ENCODE results near the gene LDLRAD4. TPM values are rescaled to one million over a fixed set of nuclear protein-coding genes. Genes with fewer than 3 reads are reported as not detected.

LDLRAD4 gene
- total RNA-seq, 2 donors from 2014 or later = 112 to 120 TPM

DNA sequence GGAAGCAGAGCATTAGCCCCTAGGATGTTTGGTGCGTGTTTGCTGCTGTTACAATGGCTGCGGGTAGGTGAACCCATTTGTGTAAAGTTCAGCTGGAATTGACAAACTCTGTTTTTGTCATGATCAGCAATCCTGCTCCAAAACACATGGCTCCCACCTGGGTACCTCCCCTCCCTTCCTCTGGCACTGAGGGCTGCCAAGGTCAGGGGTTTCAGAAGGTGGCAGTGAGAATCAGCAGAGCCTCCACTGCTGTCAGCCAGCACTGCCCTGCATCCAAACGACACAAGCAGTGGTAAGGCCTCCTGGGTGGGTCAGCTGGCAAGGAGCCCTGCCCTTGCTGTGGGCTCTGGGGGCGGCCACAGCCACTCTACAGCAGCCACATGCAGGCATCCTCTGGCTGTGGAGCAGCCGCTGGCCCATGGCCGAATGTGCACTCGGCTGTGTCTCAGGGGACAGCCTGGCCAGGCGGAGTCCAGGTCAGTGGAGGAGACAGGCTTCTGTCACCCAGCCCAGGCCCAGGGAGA is 32.8 kb upstream of the LDLRAD4 start:
- peaks cover 26% of the 10 kb centered on the region for H3K27me3 Mint-ChIP-seq
- peaks cover 3% of the 10 kb centered on the region for H3K36me3 Mint-ChIP-seq (ENCODE audit: low read depth)
- no peak overlapping the region for H3K27ac Mint-ChIP-seq
- no peak for DNase-seq
- H3K4me3 Mint-ChIP-seq = no peak overlapping the region
- ATAC-seq = no peak
- H3K9me3 ChIP-seq (ENCODE audit: control insufficient read depth, low read length, poor library complexity, severe bottlenecking) = no peaks in the 10 kb centered on the region
- peaks cover 6% of the 10 kb centered on the region for H3K4me1 Mint-ChIP-seq

DNA sequence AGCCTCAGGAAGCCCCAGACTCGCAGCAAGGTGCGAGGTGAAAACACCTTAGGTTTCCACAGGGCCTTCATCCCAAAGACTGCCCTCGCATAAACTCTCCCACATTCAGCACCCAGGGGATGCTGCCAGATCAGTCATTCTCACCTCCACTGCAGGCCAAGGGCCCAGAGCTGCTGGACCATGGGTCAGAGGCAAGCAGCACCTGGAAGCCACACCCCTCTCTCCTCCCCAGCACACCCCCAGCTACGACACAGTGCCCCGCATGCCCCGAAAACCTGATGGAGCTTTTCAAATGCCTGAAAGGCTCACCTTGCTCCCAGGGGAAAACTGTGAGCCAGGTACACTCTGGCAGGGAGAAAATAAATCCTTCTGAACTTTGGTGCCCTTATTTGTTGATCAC is 31.9 kb upstream of the LDLRAD4 start:
- Mint-ChIP-seq H3K4me3 (no peak overlapping the region), H3K36me3 (ENCODE audit: low read depth) (peaks cover 3% of the 10 kb centered on the region), H3K4me1 (peaks cover 5% of the 10 kb centered on the region), H3K27ac (no peak overlapping the region), H3K27me3 (peaks cover 16% of the 10 kb centered on the region)
- ATAC-seq = no peak
- DNase-seq = no peak
- no peaks in the 10 kb centered on the region for H3K9me3 ChIP-seq (ENCODE audit: control insufficient read depth, low read length, poor library complexity, severe bottlenecking)

DNA sequence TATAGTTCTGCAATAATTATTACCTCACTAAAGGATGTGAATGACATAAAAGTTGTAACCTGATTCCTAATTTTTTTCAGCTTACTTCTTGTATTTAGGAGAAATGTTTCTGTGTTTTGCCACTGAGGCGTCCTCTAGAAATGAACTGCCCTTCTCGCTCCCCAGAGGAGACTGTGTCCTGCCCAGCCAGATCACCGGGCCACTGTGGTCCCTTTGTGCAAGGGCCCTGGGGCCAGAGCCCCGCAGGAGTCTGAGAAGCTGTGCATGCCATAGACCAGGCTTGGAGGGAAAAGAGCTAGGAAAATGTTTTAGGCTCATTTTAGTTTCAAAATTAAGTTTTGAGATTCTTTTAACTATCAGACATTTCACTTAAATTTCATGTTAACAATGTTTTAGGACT is 31.1 kb upstream of the LDLRAD4 start:
- H3K9me3 ChIP-seq (ENCODE audit: control insufficient read depth, low read length, poor library complexity, severe bottlenecking) = no peaks in the 10 kb centered on the region
- ATAC-seq (no peak), DNase-seq (no peak)
- no peak overlapping the region for H3K27ac Mint-ChIP-seq
- H3K36me3 Mint-ChIP-seq (ENCODE audit: low read depth) = peaks cover 3% of the 10 kb centered on the region
- H3K4me3 Mint-ChIP-seq = no peak overlapping the region
- peaks cover 4% of the 10 kb centered on the region for H3K4me1 Mint-ChIP-seq
- peaks cover 11% of the 10 kb centered on the region for H3K27me3 Mint-ChIP-seq

DNA sequence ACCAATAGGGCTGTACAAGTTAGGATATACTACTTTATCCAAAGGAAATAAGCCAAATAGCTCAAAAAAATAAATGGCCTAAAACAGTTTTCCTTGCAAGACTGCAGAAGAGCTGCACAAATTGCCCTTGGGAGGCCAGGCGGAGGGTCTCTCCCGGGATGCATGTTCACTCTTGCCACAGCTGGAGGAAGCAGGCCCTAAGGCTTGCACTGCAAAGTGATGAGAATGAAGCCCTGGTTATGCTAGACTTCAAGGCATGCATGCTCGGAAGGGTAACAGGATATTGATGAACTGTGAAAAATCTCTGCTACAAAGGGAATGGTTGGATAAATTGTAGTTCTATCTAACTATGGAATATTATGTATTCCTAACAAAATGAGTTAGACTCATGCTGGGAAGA is 27.5 kb upstream of the LDLRAD4 start:
- Mint-ChIP-seq H3K27ac (no peak overlapping the region), H3K36me3 (ENCODE audit: low read depth) (no peaks in the 10 kb centered on the region), H3K4me3 (no peak overlapping the region), H3K27me3 (peaks cover 19% of the 10 kb centered on the region), H3K4me1 (peaks cover 6% of the 10 kb centered on the region)
- no peak for DNase-seq
- no peak for ATAC-seq
- no peaks in the 10 kb centered on the region for H3K9me3 ChIP-seq (ENCODE audit: control insufficient read depth, low read length, poor library complexity, severe bottlenecking)

DNA sequence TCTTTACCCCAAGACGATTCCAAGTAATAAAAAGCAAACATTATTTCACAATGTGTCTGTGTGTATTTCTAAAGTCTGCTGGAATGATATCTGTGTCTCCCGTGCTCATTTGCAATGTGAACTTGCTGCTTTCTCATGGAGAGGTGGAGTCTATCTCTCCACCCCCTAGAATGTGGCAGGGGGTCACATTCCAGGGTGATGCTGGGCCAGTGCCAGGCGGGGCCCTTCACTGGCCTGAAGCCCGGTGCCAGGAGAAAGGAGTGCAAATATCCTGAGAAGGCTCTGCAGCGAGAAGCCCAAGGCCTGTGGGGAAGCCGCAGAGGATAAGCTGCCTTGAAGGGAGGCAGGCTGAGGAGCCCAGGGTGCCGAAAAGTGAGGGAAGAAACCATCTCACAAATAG is 26.8 kb upstream of the LDLRAD4 start:
- no peaks in the 10 kb centered on the region for H3K36me3 Mint-ChIP-seq (ENCODE audit: low read depth)

DNA sequence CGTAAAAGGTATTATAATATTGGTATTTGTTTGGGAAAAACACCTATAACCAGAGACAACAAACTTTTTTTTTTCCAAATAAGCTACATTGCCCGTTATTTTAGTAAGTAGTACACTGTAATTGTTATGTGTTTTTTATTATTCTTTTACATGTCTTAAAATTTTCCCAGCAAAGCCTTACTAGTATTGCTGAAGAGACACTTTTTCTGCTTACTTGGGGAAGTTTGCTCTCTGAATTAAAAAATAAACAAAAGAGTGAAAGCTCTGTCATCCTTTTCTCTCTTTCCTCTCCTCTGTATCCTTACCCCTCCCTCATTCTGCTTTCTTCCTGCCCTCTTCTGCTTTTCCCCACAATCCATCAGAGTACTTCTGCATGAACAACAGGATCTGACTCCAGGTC is 25.6 kb upstream of the LDLRAD4 start:
- no peak for DNase-seq
- Mint-ChIP-seq H3K27ac (no peak overlapping the region), H3K27me3 (peaks cover 14% of the 10 kb centered on the region), H3K4me1 (peaks cover 3% of the 10 kb centered on the region), H3K36me3 (ENCODE audit: low read depth) (no peaks in the 10 kb centered on the region), H3K4me3 (no peak overlapping the region)
- H3K9me3 ChIP-seq (ENCODE audit: control insufficient read depth, low read length, poor library complexity, severe bottlenecking) = no peaks in the 10 kb centered on the region
- no peak for ATAC-seq

More for the DNA sequence above, 26.8 kb upstream of the LDLRAD4 start:
- H3K4me3 Mint-ChIP-seq = no peak overlapping the region
- no peaks in the 10 kb centered on the region for H3K9me3 ChIP-seq (ENCODE audit: control insufficient read depth, low read length, poor library complexity, severe bottlenecking)
- no peak for ATAC-seq
- DNase-seq = no peak
- peaks cover 19% of the 10 kb centered on the region for H3K27me3 Mint-ChIP-seq
- H3K4me1 Mint-ChIP-seq = peaks cover 6% of the 10 kb centered on the region
- H3K27ac Mint-ChIP-seq = no peak overlapping the region

DNA sequence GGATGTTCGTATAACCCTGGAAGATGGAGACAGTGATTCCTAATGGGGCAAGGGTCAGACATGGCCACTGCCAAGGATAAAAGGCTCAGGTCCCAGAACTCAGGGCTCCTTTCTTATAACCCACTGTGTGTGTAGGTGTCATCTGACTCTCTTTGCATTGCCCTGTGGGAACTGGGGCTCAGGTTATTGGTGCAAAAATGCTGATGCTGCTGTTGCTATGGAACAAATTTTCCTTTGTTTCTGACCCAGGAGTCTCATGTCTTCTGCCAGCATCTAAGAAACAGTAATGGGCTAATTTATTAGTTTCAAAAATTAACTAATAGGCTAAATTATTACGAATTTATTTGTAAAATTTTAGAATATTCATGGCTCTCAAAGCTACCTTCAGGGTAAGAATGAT is 24.3 kb upstream of the LDLRAD4 start:
- no peak overlapping the region for H3K4me3 Mint-ChIP-seq
- no peaks in the 10 kb centered on the region for H3K9me3 ChIP-seq (ENCODE audit: control insufficient read depth, low read length, poor library complexity, severe bottlenecking)
- H3K27ac Mint-ChIP-seq = no peak overlapping the region
- ATAC-seq = no peak
- no peaks in the 10 kb centered on the region for H3K36me3 Mint-ChIP-seq (ENCODE audit: low read depth)
- peaks cover 12% of the 10 kb centered on the region for H3K27me3 Mint-ChIP-seq
- no peak for DNase-seq
- peaks cover 2% of the 10 kb centered on the region for H3K4me1 Mint-ChIP-seq

DNA sequence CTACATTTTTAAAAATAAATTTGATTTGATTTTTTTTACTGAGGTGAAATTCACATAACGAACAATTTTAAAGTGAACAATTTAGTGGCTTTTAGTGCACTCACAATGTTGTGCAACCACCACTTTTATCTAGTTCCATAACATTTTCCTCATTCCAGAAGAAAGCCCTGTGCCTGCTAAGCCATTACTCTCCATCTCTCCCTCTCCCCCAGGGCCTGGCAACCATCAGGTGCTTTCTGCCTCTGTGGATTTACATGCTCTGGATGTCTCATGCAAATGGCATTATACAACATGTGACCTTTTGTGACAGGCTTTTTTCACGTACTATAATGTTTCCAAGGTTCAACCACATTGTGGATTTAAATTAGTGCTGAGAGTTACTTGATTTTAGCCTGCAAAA is 19.9 kb upstream of the LDLRAD4 start:
- H3K4me3 Mint-ChIP-seq = no peak overlapping the region
- H3K27ac Mint-ChIP-seq = no peak overlapping the region
- DNase-seq = no peak
- H3K36me3 Mint-ChIP-seq (ENCODE audit: low read depth) = peaks cover 3% of the 10 kb centered on the region
- peaks cover 9% of the 10 kb centered on the region for H3K27me3 Mint-ChIP-seq
- no peak for ATAC-seq
- H3K9me3 ChIP-seq (ENCODE audit: control insufficient read depth, low read length, poor library complexity, severe bottlenecking) = peaks cover 3% of the 10 kb centered on the region
- peaks cover 2% of the 10 kb centered on the region for H3K4me1 Mint-ChIP-seq

DNA sequence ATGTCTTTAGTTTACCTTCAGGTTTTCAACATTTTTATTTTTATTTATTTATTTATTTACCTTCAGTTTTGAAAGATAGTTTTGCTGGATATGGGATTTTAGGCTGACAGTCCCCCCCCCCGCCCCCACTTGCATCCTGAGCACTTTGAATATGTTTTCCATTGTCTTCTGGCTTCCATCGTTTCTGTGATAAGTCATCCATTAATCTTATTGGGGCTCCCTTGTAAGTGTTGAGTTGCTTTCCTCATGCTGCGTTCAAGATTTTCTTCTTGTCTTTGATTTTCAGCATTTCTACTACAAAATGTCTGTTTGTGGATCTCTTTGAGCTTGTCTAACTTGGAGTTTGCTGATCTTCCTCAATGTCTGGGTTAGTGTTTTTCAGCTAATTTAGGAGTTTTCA is 19.4 kb upstream of the LDLRAD4 start:
- H3K36me3 Mint-ChIP-seq (ENCODE audit: low read depth) = peaks cover 3% of the 10 kb centered on the region
- H3K27me3 Mint-ChIP-seq = peaks cover 9% of the 10 kb centered on the region
- no peak overlapping the region for H3K4me3 Mint-ChIP-seq
- ATAC-seq (no peak), DNase-seq (no peak)
- no peak overlapping the region for H3K27ac Mint-ChIP-seq
- peaks cover 2% of the 10 kb centered on the region for H3K4me1 Mint-ChIP-seq
- peaks cover 3% of the 10 kb centered on the region for H3K9me3 ChIP-seq (ENCODE audit: control insufficient read depth, low read length, poor library complexity, severe bottlenecking)

DNA sequence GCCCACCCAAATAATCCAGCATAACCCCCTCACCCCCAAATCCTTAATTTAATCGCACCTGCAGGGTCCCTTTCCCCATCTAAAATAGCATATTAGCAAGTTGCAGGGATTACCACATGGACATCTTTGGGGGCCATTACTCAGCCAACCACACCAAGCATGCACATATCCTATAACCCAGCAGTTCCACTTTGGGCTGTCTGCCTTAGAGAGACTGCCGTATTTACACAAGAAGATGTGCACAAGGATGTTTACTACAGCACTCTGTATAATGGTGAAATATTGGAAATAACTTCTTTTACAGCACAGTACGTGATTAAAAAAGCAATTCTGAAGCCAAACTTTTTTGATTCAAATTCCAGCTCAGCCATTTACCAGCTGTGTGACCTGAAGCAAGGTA is 17.3 kb upstream of the LDLRAD4 start:
- peaks cover 3% of the 10 kb centered on the region for H3K9me3 ChIP-seq (ENCODE audit: control insufficient read depth, low read length, poor library complexity, severe bottlenecking)
- DNase-seq = no peak
- Mint-ChIP-seq H3K4me1 (peaks cover 2% of the 10 kb centered on the region), H3K27ac (no peak overlapping the region), H3K4me3 (no peak overlapping the region), H3K27me3 (peaks cover 20% of the 10 kb centered on the region), H3K36me3 (ENCODE audit: low read depth) (peaks cover 3% of the 10 kb centered on the region)
- ATAC-seq = no peak

DNA sequence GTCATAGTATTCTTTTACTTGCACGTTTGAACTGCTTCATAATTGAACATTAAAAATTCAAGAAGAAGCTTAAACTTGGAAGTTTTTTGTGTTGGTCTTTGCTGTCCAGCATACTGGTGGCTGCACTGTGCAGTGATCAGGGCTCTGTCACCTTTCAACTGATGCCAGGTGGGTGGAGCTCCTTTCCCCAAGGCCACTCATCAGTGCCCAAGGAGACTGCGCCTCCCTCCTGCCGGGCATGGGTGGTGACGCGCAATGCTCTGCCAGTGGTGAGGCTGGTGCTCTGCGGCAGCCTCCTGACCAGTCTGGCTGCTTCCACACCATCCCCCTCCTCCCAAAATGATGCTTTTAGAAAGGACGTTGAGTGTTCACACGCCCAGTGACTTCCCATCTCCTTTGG is 16.0 kb upstream of the LDLRAD4 start:
- Mint-ChIP-seq H3K36me3 (ENCODE audit: low read depth) (peaks cover 3% of the 10 kb centered on the region), H3K4me3 (no peak overlapping the region), H3K27me3 (peaks cover 32% of the 10 kb centered on the region), H3K4me1 (peaks cover 4% of the 10 kb centered on the region), H3K27ac (no peak overlapping the region)
- DNase-seq (no peak), ATAC-seq (no peak)
- H3K9me3 ChIP-seq (ENCODE audit: control insufficient read depth, low read length, poor library complexity, severe bottlenecking) = peaks cover 3% of the 10 kb centered on the region

DNA sequence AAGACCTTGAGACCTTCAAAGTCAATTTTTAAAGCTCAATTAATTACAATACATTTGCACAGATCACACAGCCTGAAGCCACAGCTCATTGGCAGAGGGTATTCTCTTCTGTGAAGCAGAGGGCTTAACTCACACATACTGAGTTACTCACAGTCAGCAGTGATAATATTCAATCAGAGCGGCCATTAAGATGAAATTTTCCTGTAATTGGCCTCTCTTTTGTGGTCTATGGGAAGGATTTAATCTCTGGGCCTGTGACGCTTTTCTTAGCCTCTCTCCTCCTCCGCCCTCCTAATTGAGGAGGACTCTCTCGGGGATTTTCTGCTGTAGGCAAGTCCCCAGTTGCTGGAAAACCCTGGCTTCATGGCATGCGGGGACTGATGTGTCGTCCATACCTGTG is 12.3 kb upstream of the LDLRAD4 start:
- H3K4me3 Mint-ChIP-seq = no peak overlapping the region
- peaks cover 48% of the 10 kb centered on the region for H3K27me3 Mint-ChIP-seq
- no peak overlapping the region for H3K27ac Mint-ChIP-seq
- ATAC-seq (no peak), DNase-seq (no peak)
- H3K4me1 Mint-ChIP-seq = peaks cover 4% of the 10 kb centered on the region
- H3K9me3 ChIP-seq (ENCODE audit: control insufficient read depth, low read length, poor library complexity, severe bottlenecking) = no peaks in the 10 kb centered on the region
- H3K36me3 Mint-ChIP-seq (ENCODE audit: low read depth) = peaks cover 3% of the 10 kb centered on the region

DNA sequence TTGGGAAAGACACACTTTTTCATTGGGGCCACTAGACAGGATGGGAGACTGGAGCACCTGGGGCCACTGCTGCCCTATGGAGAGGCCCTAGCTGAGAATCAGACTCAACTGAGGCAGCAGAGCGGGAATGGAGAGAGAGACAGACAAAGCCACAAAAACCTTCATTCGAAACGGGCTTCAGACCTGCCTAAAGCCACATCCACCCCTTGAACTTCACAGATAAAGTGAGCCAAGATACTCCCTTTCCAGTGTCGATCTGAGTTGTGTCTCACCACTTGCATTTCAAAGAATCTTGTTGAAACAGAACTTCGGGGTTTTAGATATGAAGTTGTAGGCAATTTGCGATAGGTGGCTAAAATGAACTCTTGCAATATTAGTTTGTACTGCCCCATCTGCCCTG is 11.3 kb upstream of the LDLRAD4 start:
- Mint-ChIP-seq H3K27ac (peak overlapping the region; percentile 4), H3K4me3 (no peak overlapping the region), H3K27me3 (peaks cover 49% of the 10 kb centered on the region), H3K36me3 (ENCODE audit: low read depth) (peaks cover 3% of the 10 kb centered on the region), H3K4me1 (peaks cover 4% of the 10 kb centered on the region)
- DNase-seq = no peak
- no peak for ATAC-seq
- H3K9me3 ChIP-seq (ENCODE audit: control insufficient read depth, low read length, poor library complexity, severe bottlenecking) = no peaks in the 10 kb centered on the region

DNA sequence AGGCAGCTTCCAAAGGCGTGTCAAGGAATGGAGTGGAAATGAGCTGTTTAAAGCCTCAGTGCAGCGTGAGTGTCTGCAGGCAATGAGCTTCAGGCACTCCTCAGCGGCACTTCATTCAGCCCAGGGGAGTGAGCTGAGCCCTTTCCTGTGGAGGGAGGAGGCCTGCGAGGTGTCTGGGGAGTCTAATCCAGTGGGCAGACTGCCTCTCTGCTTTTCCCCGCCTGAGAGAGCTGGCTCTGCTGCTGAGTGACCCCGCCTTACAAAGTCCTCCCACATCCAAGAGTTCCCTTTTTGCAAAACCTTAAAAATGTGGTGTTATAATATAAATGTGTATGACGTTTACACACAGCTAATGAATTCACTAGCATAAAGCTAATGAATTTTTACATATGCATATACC is 7.0 kb upstream of the LDLRAD4 start:
- Mint-ChIP-seq H3K4me3 (no peak overlapping the region), H3K4me1 (peaks cover 7% of the 10 kb centered on the region), H3K27ac (no peak overlapping the region), H3K36me3 (ENCODE audit: low read depth) (no peaks in the 10 kb centered on the region), H3K27me3 (peaks cover 50% of the 10 kb centered on the region)
- DNase-seq (no peak), ATAC-seq (no peak)
- no peaks in the 10 kb centered on the region for H3K9me3 ChIP-seq (ENCODE audit: control insufficient read depth, low read length, poor library complexity, severe bottlenecking)
